Keratinocyte (primary cell): Measurements from ENCODE around the gene RPL39L. TPM values are rescaled to one million over a fixed set of nuclear protein-coding genes. Genes with fewer than 3 reads are reported as not detected.

Experiments
- DNase-seq: peaks from one replicate; pipeline ENCODE4 v3.0.0-alpha.2; 2011; ENCODE audit warnings: low read depth, missing footprints, low spot score
- FAIRE-seq: peaks from 2 replicates; lab custom pipeline; 2011; peaks lifted over from hg19 to GRCh38; lab: Jason Lieb, UNC
- H2AFZ ChIP-seq: 2 replicates; pipeline ENCODE4 v1.6.0; 2012; ENCODE audit warnings: low read length, control low read depth, inconsistent platforms; ENCODE audit not compliant: control insufficient read depth
- H3K27ac ChIP-seq: 2 replicates; pipeline ENCODE4 v1.5.1; 2011; ENCODE audit warnings: low read length; ENCODE audit not compliant: control insufficient read depth, insufficient read depth
- H3K27me3 ChIP-seq: 3 replicates; pipeline ENCODE4 v1.6.0; 2011; ENCODE audit warnings: low read length; ENCODE audit not compliant: control insufficient read depth, insufficient read depth; ENCODE audit errors: extremely low read depth
- H3K36me3 ChIP-seq, 2 experiments: 2 replicates in 1 of 2; 3 replicates in 1 of 2; pipeline ENCODE4 v1.5.1; 2011; ENCODE audit warnings: low read length in 2 of 2, mild to moderate bottlenecking in 1 of 2; ENCODE audit not compliant: control insufficient read depth in 2 of 2, insufficient read depth in 2 of 2; ENCODE audit errors: extremely low read depth in 1 of 2
- H3K4me1 ChIP-seq: 3 replicates; pipeline ENCODE4 v1.5.1; 2011; ENCODE audit warnings: low read length; ENCODE audit not compliant: control insufficient read depth, insufficient read depth; ENCODE audit errors: extremely low read depth
- H3K4me2 ChIP-seq: 3 replicates; pipeline ENCODE4 v1.6.0; 2011; ENCODE audit warnings: low read depth, low read length; ENCODE audit not compliant: control insufficient read depth, insufficient read depth; ENCODE audit errors: extremely low read depth
- H3K4me3 ChIP-seq, 3 experiments: fragments of 200-600 bp in 1 of 3; sonication (generic) in 1 of 3; 2 replicates in 2 of 3; 3 replicates in 1 of 3; pipeline ENCODE4 v1.5.1; 2011 to 2016; ENCODE audit warnings: low read length in 3 of 3, mild to moderate bottlenecking in 3 of 3, control low read depth in 2 of 3, inconsistent platforms in 1 of 3, low read depth in 1 of 3, mixed read lengths in 1 of 3, mixed run types in 1 of 3, moderate library complexity in 1 of 3; ENCODE audit not compliant: control insufficient read depth in 2 of 3, insufficient read depth in 2 of 3; ENCODE audit errors: extremely low read depth in 1 of 3
- H3K79me2 ChIP-seq: 2 replicates; pipeline ENCODE4 v1.6.0; 2012; ENCODE audit warnings: low read length; ENCODE audit not compliant: control insufficient read depth, insufficient read depth
- H3K9ac ChIP-seq: 3 replicates; pipeline ENCODE4 v1.6.0; 2011; ENCODE audit warnings: low read length; ENCODE audit not compliant: control insufficient read depth, insufficient read depth; ENCODE audit errors: extremely low read depth
- H3K9me1 ChIP-seq: 3 replicates; pipeline ENCODE4 v1.6.0; 2011; ENCODE audit warnings: low read length; ENCODE audit not compliant: control insufficient read depth, insufficient read depth; ENCODE audit errors: extremely low read depth
- H3K9me3 ChIP-seq: 2 replicates; pipeline ENCODE4 v1.5.1; 2012; ENCODE audit warnings: low read depth, low read length; ENCODE audit not compliant: control insufficient read depth
- H4K20me1 ChIP-seq: 3 replicates; pipeline ENCODE4 v1.6.0; 2011; ENCODE audit warnings: low read length; ENCODE audit not compliant: control insufficient read depth, insufficient read depth; ENCODE audit errors: extremely low read depth
- EZH2 ChIP-seq: IDR thresholded peaks from one replicate; pipeline ENCODE4 v1.6.1; 2012; ENCODE audit warnings: inconsistent platforms, mild to moderate bottlenecking, low read length, moderate library complexity
- dilution Hi-C: fragments of 300-500 bp; cut with MboI; formaldehyde crosslinking; loops from one replicate; pipeline ENCODE4 v1.7.0; 2020; ENCODE audit warnings: low sequenced_read_pairs; ENCODE audit not compliant: extremely low pct_ligation_motif_present
- polyA plus RNA-seq, 5 experiments: library from polyadenylated mRNA; depleted of rRNA in 3 of 5; stranded (reverse) in 3 of 5; stranded (forward) in 1 of 5; unstranded in 1 of 5; fragments of >200 nt; gene quantifications; 1 replicate in 1 of 5; 2 replicates in 3 of 5; 3 replicates in 1 of 5; pipeline versions ENCODE4 v1.2.1 to v1.2.3, GENCODE V29; 2011 to 2012; ENCODE audit warnings: missing spikeins in 2 of 5, low read depth in 1 of 5, low replicate concordance in 1 of 5
- TF ChIP-seq, protein P1 (sequence below), 3 experiments: IDR thresholded peaks in 1 of 3; conservative IDR thresholded peaks in 1 of 3; optimal IDR thresholded peaks in 1 of 3; 2 replicates in 2 of 3; 3 replicates in 1 of 3; pipeline versions ENCODE3 to v1.5.1; 2011; ENCODE audit warnings: low read length in 3 of 3, mild to moderate bottlenecking in 3 of 3, moderate library complexity in 2 of 3, control low read depth in 1 of 3, inconsistent platforms in 1 of 3; ENCODE audit not compliant: insufficient read depth in 2 of 3; ENCODE audit errors: extremely low read depth in 1 of 3

Gene RPL39L
- polyA plus RNA-seq, 1 donor (not counting 4 experiments of a cell fraction or from before 2014, with no cell fraction given) = 20.0 TPM

DNA sequence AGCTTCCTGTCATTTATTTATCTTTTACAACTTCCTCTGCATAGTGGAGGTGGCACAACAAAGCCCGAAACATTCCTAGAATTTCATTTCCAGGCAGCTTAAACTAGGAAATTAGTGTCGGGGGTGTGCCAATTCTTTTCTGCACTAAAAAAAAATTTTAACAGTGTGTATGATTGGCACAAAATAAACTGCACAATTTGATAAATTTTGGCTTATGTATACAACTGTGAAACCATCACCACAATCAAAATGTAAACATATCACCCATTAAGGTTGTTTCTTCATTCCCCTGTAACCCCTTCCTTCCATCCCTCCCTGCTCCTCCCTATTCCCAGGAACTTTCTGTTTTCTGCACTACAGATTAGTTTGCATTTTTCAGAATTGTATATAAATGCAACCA, 54.7 kb downstream of the RPL39L start:
- Histone ChIP-seq H3K27ac (no peak overlapping the region), H4K20me1 (no peaks in the 10 kb centered on the region), H3K4me2 (no peak overlapping the region), H3K9me1 (no peaks in the 10 kb centered on the region), H2AFZ (no peak overlapping the region), H3K36me3 (no peaks in the 10 kb centered on the region), H3K9ac (no peak overlapping the region), H3K4me1 (no peaks in the 10 kb centered on the region), H3K9me3 (no peaks in the 10 kb centered on the region), H3K79me2 (no peaks in the 10 kb centered on the region), H3K27me3 (no peaks in the 10 kb centered on the region), H3K4me3 (no peak overlapping the region)
- no peak for DNase-seq
- no peak for FAIRE-seq
- dilution Hi-C loops = no loop called here
- no peak for TF ChIP-seq EZH2
- TF ChIP-seq, protein P1, sequence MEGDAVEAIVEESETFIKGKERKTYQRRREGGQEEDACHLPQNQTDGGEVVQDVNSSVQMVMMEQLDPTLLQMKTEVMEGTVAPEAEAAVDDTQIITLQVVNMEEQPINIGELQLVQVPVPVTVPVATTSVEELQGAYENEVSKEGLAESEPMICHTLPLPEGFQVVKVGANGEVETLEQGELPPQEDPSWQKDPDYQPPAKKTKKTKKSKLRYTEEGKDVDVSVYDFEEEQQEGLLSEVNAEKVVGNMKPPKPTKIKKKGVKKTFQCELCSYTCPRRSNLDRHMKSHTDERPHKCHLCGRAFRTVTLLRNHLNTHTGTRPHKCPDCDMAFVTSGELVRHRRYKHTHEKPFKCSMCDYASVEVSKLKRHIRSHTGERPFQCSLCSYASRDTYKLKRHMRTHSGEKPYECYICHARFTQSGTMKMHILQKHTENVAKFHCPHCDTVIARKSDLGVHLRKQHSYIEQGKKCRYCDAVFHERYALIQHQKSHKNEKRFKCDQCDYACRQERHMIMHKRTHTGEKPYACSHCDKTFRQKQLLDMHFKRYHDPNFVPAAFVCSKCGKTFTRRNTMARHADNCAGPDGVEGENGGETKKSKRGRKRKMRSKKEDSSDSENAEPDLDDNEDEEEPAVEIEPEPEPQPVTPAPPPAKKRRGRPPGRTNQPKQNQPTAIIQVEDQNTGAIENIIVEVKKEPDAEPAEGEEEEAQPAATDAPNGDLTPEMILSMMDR (optimal IDR thresholded peaks at IDR 0.05 in 1 of 3, IDR thresholded peaks at IDR 0.05 in 1 of 3, conservative IDR thresholded peaks at IDR 0.05 in 1 of 3; ENCODE audit: extremely low read depth in 1 of 3, insufficient read depth in 2 of 3, low read length in 3 of 3) = no peak

DNA sequence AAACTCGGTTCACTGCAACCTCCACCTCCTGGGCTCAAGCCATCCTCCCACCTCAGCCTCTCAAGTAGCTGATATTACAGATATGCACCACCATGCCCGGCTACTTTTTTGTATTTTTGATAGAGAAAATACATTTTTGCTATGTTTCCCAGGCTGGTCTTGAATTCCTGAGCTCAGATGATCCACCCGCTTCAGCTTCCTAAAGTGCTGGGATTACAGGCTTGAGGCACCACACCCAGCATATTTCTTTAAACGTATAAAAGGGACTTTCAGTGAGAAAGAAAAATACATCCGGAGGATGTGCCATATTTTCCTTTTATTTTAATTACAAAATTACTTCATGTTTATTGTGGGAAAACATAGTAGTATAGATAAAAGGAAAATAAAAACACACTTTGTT, 55.2 kb downstream of the RPL39L start:
- TF ChIP-seq, protein P1 (optimal IDR thresholded peaks at IDR 0.05 in 1 of 3, IDR thresholded peaks at IDR 0.05 in 1 of 3, conservative IDR thresholded peaks at IDR 0.05 in 1 of 3; ENCODE audit: extremely low read depth in 1 of 3, insufficient read depth in 2 of 3, low read length in 3 of 3) = no peak
- no peak for TF ChIP-seq EZH2
- Histone ChIP-seq H3K9me1 (no peaks in the 10 kb centered on the region), H3K9ac (no peak overlapping the region), H3K27me3 (no peaks in the 10 kb centered on the region), H3K79me2 (no peaks in the 10 kb centered on the region), H3K27ac (no peak overlapping the region), H4K20me1 (no peaks in the 10 kb centered on the region), H3K36me3 (no peaks in the 10 kb centered on the region), H3K4me2 (no peak overlapping the region), H2AFZ (no peak overlapping the region), H3K4me1 (no peaks in the 10 kb centered on the region), H3K9me3 (no peaks in the 10 kb centered on the region), H3K4me3 (no peak overlapping the region)
- dilution Hi-C loops = no loop called here
- FAIRE-seq (no peak), DNase-seq (no peak)
